A204.1 (cell line): ENCODE results near the gene ARL6IP4.

Experiments used
- FAIRE-seq: peaks from 2 replicates; lab custom pipeline; 2012; peaks lifted over from hg19 to GRCh38; lab: Jason Lieb, UNC

Gene ARL6IP4

GRCh38 chr12:122979001-122979907 is 1.2 kb upstream of the ARL6IP4 start:
- no peak for FAIRE-seq

GRCh38 chr12:122979908-122980182 is 636 bp upstream of the ARL6IP4 start:
- FAIRE-seq = no peak

- FAIRE-seq = no peak
These were observed 573 bp downstream of the ARL6IP4 start for GRCh38 chr12:122981036-122981471.

- FAIRE-seq = no peak
These were observed 1.4 kb downstream of the ARL6IP4 start for GRCh38 chr12:122981587-122982476.

- no peak for FAIRE-seq
These were observed 2.0 kb downstream of the ARL6IP4 start for GRCh38 chr12:122982477-122982815.

GRCh38 chr12:122982963-122983788 is 2.7 kb downstream of the ARL6IP4 start:
- no peak for FAIRE-seq

GRCh38 chr12:122983789-122984515 is 3.5 kb downstream of the ARL6IP4 start:
- FAIRE-seq = no peak

- no peak for FAIRE-seq
These were observed 4.3 kb downstream of the ARL6IP4 start for GRCh38 chr12:122984612-122985337.

GRCh38 chr12:122985338-122986257 is 5.1 kb downstream of the ARL6IP4 start:
- no peak for FAIRE-seq

GRCh38 chr12:122986258-122986871 is 5.9 kb downstream of the ARL6IP4 start:
- FAIRE-seq = no peak

GRCh38 chr12:122987086-122987951 is 6.8 kb downstream of the ARL6IP4 start:
- FAIRE-seq = no peak

- no peak for FAIRE-seq
These were observed 7.6 kb downstream of the ARL6IP4 start for GRCh38 chr12:122988036-122988435.

GRCh38 chr12:122988612-122989212 is 8.2 kb downstream of the ARL6IP4 start:
- no peak for FAIRE-seq

GRCh38 chr12:122989225-122989839 is 8.9 kb downstream of the ARL6IP4 start:
- no peak for FAIRE-seq

- no peak for FAIRE-seq
These were observed 9.5 kb downstream of the ARL6IP4 start for GRCh38 chr12:122989874-122990419.

- FAIRE-seq = no peak
These were observed 10.1 kb downstream of the ARL6IP4 start for GRCh38 chr12:122990561-122990960.

GRCh38 chr12:122990961-122991622 is 10.6 kb downstream of the ARL6IP4 start:
- no peak for FAIRE-seq
